GM18526 (cell line): ENCODE measurements around the gene TMEM108.

Experiments
- POLR2A ChIP-seq: IDR thresholded peaks from 3 replicates; pipeline ENCODE4 v1.6.1; 2011; ENCODE audit not compliant: insufficient read length; ENCODE audit errors: extremely low read depth

The TMEM108 gene

GRCh38 chr3:133042778-133043177, 4.6 kb downstream of the TMEM108 start:
- no peak for TF ChIP-seq POLR2A

DNA sequence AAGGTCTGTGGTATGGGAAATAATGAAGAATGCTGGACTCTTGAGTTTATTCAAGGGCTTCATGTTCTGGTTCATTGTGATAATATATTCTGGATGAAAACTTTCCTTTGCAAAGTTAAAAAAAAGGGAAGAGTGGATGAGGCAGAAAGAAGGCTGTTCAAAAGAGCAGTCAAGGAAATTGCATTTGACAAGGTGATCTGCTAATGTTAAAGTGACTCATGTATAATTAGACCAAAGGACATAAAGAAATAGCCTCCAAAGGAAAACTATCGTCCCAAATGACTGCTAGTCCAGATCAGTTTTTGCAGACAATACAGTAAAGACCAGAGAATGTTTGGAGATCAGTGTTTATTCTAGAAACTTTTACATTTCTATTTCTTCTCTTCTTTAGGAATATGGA, 9.8 kb downstream of the TMEM108 start:
- no peak for TF ChIP-seq POLR2A

GRCh38 chr3:133049491-133049890, 11.3 kb downstream of the TMEM108 start:
- TF ChIP-seq POLR2A, result no peak

GRCh38 chr3:133050891-133051290, 12.7 kb downstream of the TMEM108 start:
- TF ChIP-seq POLR2A, result no peak

DNA sequence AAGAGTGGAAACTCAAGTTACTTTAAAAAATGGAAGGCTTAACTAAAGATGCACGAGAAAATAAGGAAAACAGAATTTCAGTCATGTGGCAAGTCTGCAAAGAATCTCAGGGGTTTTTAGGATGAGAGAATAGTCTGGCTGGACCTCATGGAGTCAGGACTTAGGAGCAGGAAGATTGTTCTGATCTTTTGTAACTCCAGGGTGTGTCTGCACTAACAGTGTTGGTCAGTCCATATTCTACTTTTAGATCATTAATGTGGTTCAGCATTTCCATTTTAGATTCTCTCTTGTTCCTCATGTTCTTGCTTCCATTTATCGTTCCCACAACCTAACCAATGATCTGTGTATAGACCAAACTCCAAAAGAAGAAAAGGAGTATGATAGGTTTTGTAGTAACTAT, 15.3 kb downstream of the TMEM108 start:
- no peak for TF ChIP-seq POLR2A

DNA sequence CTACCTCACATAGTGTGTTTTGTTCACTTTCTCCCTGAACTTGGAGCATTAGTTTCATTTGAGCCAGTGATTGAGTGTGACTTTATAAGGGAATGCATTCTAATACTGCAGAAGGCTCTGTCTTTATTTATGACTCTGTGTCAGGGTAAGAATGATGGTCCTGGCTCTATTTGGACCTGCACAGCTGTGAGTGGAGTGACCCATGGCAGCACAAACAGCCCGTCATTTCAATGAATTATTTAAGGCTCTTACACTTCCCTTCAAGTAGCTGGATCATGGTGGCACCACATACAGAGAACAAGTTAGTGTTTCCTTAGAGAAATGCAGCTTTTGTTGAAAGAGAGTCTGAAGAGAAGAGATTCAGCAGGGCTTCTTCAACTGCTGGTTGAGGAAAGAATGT, 16.4 kb downstream of the TMEM108 start:
- no peak for TF ChIP-seq POLR2A

DNA sequence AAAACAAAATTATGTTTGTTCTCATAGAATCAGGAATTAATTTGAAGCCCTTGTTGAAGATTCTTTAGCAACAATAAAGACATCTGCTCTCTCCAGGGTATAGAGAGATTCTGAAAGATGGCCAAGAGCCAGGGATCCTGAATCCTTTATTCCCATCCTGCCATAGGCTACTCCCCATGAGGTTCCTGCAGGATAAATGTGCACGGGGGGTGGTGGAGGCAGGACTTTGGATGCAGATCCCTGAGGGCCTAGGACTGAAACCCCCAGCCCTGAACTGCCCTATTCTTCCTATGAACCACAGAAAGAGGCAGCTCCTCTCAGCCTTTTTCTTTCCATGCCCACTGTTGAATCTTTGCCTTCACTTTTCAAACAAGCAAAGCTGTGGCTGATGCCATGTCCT, 17.1 kb downstream of the TMEM108 start:
- no peak for TF ChIP-seq POLR2A

- no peak for TF ChIP-seq POLR2A
Observed at GRCh38 chr3:133058243-133058642, 20.1 kb downstream of the TMEM108 start.

DNA sequence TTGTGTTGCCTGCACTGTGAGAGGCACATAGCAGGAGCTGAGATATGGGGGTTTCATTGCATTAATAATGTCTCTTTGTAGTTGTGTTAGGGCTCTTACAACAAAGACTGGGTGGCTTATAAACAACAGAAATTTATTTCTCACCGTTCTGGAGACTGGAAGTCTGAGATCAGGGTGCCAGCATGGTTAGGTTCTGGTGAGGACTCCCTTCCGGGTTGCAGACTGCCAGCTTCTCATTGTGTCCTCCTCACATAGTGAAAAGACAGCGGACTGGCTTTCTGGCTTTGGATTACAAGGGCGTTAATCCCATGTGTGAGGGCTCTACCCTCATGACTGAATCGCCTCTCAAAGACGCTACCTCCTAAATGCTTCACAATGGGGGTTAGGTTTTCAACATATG, 20.6 kb downstream of the TMEM108 start:
- TF ChIP-seq POLR2A, result no peak

- TF ChIP-seq POLR2A, result no peak
Observed at GRCh38 chr3:133065193-133065961, 27.2 kb downstream of the TMEM108 start.

DNA sequence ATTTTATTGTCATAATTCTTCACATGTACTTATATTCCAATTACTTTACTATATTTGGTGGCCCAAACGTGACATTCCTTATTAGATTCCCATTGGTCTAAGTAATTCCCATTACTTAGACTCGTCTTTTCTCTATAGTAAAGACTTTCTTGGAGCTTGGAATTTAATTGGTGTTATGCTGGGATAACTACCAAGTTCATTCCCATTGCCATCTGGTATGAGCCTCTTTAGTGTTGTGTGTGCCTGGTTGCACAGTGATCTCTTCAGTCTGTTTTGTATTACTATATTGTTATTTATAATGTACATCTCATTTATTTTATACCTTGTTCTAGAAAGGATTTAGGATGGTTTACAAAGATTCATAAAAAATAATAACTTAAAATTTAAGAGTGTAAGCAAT, 27.8 kb downstream of the TMEM108 start:
- TF ChIP-seq POLR2A, result no peak

GRCh38 chr3:133069556-133070286, 31.5 kb downstream of the TMEM108 start:
- TF ChIP-seq POLR2A, result no peak

DNA sequence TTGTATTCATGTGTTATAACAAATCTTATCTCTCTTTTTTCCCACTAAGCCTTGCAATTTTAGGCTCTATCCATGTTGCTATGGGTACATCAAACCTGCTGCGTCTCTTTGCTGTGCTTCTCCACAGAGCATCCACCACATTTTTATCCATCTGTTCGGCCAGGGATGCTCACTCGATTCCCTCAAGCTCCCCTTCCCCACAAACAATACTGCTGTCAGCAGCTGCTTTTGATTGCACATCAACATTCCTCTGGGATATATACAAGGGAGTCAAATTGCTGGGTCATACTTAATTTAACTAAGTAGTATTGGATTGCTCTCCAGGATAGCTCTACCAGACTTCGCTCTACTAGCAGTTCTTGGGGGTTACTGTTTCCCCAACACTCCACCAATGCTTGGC, 36.8 kb downstream of the TMEM108 start:
- no peak for TF ChIP-seq POLR2A

GRCh38 chr3:133077688-133078087, 39.5 kb downstream of the TMEM108 start:
- TF ChIP-seq POLR2A, result no peak

GRCh38 chr3:133079621-133080020, 41.4 kb downstream of the TMEM108 start:
- TF ChIP-seq POLR2A, result no peak

DNA sequence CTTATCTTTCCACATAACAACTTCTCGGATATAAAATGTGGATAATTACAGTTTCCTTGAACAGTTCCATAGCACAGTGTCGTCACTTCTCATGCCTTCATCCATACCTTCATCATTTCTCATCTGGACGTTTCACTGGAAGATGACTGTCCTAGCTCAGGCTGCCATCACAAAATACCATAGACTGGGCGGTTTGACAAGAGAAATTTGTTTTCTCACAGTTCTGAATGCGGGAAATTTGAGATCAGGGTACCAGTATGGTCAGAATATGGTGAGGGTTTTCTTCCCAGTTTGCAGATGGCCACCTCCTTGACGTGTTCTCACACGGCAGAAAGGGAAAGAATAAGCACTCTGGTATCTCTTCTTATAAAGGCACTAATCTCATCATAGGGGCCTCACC, 42.8 kb downstream of the TMEM108 start:
- no peak for TF ChIP-seq POLR2A

GRCh38 chr3:133083395-133083794, 45.2 kb downstream of the TMEM108 start:
- no peak for TF ChIP-seq POLR2A

GRCh38 chr3:133089906-133090485, 51.8 kb downstream of the TMEM108 start:
- TF ChIP-seq POLR2A, result no peak
